ENCODE measurements around the gene HOXA4.

- TF ChIP-seq, protein P1, sequence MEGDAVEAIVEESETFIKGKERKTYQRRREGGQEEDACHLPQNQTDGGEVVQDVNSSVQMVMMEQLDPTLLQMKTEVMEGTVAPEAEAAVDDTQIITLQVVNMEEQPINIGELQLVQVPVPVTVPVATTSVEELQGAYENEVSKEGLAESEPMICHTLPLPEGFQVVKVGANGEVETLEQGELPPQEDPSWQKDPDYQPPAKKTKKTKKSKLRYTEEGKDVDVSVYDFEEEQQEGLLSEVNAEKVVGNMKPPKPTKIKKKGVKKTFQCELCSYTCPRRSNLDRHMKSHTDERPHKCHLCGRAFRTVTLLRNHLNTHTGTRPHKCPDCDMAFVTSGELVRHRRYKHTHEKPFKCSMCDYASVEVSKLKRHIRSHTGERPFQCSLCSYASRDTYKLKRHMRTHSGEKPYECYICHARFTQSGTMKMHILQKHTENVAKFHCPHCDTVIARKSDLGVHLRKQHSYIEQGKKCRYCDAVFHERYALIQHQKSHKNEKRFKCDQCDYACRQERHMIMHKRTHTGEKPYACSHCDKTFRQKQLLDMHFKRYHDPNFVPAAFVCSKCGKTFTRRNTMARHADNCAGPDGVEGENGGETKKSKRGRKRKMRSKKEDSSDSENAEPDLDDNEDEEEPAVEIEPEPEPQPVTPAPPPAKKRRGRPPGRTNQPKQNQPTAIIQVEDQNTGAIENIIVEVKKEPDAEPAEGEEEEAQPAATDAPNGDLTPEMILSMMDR (IDR thresholded peaks at IDR 0.05), result no peak
- no peak for TF ChIP-seq POLR2A (IDR thresholded peaks at IDR 0.05)
Observed at GRCh38 chr7:27111751-27112277, 18.7 kb downstream of the HOXA4 start.
